ENCODE data around the gene KCNQ1OT1.

Gene KCNQ1OT1

DNA sequence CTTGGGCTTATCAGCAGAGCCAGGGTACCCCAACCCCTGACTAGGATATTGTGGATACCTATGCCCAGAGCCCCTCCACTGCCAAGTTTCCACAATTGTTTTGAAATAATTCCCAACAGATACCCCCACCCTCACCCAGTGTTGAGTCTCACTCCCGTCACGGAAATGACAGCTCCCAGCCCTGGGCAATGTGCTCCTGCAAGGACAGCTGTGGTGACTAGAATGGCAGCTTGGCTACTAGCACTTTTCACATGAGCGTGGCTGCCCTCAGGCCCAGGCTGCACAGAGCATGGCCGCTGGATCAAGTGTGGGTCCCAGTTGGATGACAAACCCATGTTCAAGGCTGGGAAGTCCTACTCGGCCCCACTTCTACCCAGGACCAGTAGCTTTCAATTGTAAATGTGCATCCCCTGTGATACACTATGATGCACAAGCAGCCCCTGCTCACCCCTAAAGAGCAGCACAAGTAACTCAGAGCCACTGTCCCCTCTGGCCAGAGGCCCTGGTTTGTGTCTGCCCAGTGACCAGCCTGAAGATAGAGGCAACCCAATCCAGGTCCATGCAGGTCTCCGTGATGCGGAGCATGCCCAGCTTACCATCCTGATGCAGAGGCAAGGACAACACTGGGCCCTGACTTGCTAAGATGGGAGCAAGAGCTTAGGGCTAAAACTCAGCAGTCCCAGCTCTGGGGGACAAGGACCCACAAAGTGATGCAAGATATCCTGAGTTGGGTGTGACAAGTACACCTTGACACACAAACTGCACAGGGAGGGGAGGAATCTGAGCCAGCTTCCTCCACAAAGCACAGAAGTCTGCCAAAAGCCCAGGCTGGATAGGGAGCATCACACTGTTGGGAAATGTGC is 13.2 kb downstream of the KCNQ1OT1 start:
- no peak for DNase-seq

DNA sequence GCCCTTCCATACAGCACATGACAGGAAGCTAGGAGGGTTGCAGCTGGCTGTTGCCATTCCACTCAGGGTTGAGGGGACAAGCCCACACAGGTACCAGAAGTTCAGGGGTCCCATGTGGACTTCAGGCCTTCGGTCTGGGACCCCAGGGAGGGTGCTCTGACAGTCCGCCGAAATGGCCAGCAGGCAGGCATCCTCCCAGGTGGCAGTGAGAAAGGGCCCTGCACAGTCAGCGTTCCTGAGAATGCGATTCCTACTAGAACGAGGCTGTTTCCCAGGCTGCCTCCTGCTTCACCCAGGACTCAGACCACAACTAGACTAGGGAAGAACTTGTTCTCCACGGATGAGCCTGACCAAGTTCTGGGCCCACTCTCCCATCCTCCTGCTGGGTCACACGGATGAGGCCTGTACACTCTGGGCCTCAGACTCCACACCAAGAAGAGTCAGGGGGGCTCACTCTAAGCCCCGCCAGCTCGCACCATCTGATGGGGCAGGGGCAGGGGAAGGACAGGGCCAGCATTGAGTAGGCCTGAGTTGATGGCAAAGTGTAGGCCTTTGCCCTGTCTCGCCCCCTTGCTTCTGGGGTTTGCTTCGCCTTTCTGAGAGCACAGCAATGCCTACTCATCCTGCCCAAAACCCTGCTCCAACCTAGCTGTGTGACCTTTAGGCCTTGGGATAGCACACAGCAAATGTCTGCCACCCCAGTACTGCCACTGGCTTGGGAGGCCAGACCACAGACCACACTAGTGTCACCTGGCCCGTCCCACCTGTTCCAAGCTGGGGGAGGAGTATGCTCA is 14.0 kb downstream of the KCNQ1OT1 start:
- no peak for DNase-seq

DNA sequence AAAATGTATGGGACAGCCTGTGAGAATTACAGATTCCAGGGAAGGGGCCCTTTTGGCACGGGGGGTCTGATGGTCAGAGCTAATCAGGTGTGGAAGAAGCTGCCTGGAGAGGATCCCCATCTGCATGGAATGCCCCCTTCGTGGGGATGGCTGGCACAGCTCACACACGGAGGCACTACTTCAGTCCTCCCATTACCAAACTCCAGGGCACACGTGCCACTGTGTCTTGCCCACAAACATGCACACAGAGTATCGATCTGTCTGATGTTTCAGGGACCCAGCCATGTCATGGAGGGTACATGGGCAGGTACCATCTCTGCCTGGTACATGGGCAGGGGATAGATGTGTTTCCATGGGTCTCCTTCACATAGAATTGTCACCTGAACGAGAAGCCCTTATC is 14.7 kb downstream of the KCNQ1OT1 start:
- no peak for DNase-seq

DNA sequence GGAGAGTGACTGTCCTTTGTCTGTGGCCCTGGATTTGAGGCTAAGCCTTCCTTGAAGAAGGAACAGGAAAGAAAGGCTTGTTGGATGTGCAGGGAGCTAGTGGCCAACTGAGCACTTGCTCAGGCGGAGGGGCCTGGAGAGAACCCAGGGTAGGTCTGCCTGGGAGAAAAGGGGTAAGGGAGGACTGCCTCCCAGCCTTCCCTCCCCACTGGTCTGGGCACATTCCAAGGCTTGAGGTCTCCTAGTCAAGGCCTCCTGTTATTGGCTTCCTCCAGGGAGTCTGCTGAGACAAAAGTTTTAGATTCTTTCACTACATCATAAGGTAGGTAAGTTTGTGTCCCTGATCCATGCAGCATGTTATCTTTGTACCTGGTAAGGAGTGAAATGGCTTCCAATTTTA is 15.2 kb downstream of the KCNQ1OT1 start:
- DNase-seq, result no peak

DNA sequence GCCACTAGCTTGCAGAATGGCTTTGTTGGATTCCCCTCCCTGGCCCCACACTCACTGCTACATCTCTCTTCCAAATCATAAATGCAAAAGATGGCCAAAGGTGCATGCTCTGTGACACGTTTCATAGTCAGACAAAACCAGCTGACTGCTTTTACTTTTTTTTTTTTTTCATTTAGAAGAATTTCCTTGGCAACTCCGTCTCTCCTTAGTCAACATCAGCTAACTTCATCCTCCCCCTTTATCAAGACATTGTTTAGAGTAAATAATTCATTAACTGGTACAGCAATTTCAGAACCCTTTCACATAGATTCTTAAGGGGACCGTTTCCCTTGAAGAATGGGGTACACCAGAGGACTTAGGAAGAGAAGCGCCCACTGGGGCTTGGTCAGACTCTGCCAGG is 16.0 kb downstream of the KCNQ1OT1 start:
- DNase-seq, result no peak

DNA sequence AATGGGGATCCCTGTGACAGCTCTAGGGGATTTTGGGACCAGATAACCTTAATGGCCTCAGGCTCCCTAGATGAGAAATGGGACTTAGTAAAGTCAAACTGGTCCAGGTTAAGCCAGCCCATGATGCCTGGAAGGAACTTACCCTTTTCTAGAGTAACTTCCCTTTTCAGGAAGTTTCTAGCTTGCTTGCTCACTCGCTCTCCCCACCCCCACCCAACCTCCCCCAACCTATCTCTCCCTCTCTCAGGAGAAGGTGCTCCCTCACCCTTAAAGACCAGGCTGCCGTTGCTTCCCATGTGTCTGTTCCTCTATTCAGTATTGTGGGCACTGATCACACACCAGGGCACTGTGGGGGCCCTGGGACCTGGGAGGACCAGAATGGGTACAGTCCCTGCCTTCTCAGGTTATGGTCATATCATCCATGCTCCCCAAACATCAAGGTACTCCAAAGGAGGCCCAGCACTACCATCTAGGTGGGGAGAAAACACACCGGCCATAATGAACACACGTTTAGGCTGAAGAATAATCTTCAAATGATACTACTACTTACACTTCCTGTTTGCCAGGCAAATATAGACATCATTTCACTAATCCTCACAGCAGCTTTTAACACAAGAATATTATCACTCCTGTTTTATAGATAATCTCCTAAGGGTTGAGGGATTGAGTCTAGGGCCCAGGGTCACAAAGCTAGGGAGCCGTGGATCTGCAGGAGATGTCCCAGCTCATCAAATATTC is 18.2 kb downstream of the KCNQ1OT1 start:
- DNase-seq, result no peak

DNA sequence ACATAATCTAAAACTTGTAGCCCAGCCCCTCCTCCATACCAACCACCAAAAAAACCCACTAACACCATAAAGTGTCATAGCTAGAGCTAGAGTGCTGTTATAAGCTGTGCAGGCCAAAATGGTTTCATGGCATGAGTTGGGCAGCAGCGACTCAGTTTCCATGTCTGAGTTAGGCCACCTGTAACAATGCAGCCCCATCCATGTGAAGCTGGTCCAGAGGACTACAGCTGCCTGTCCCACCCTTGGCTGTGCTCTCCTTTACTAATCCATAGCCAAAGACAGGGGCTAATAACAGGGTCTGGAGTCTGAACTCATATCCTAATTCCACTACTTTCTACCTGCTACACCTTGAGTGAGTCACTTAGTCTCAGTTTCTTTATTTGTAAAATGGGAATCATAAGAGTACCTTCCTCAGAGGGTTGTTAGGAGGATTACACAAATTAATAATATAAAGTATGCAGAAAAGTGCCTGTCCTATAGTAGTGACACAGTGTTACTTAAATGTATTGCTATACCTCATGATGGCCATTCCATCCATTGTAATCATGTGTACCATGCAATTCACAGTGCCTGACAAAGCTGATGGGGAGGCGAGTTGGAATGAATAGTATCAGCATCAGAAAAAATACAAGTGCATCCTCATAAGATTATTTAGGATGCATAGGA is 20.6 kb downstream of the KCNQ1OT1 start:
- DNase-seq, result no peak

DNA sequence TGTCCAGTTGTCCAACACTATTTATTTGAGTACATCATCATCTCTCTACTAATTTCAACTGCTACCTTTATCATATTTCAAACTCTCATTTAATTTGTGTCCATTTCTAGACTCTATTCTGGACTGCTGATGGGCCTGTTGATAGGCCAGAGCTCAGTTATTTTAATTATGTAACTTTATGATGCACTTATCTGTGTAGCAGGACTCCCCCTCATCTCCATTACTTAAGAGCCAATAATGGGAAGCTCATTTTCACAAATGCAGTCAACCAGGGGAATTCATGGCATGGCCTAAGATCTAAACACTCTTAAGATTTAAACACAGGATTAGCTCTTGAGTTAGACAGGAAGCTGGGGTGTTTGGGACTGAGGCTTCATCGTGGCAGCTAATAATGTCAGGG is 21.4 kb downstream of the KCNQ1OT1 start:
- no peak for DNase-seq

DNA sequence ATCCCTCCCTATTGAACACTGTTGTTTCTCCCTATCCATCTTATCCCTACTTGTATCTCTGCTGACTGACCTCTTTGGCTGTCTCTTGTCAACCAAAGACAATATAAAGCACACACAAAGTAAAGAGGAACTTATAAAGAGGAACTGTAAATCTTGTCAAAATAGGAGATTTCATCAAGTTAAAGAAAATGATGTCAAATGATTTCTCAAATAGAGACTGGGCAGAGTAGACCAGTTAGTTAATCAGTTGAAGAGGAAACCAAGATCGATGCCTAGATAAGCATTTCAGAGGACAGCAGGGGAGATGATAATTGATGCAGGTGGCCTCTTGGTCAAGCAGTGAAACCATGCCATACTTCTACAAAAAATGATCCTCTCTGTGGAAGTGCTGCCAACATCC is 22.7 kb downstream of the KCNQ1OT1 start:
- no peak for DNase-seq

DNA sequence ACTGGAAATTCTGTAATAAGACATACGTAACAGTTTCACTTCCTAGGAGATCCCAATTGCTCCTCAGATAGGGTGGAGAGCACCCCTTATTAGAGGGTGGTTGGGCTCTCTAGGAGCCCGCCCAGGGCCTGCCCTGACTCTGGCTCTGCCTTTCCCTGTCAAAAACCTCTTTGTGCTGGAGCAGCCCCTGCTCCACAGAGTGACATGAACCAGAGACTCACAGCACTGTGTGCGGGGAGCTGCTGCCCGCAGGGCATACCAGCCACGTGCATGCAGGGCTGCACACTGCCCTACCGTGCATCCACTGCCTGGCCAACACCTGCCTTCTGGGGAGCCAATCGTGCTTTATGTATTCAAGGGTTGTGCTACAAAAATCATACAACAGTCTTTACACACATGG is 24.3 kb downstream of the KCNQ1OT1 start:
- DNase-seq, result no peak

DNA sequence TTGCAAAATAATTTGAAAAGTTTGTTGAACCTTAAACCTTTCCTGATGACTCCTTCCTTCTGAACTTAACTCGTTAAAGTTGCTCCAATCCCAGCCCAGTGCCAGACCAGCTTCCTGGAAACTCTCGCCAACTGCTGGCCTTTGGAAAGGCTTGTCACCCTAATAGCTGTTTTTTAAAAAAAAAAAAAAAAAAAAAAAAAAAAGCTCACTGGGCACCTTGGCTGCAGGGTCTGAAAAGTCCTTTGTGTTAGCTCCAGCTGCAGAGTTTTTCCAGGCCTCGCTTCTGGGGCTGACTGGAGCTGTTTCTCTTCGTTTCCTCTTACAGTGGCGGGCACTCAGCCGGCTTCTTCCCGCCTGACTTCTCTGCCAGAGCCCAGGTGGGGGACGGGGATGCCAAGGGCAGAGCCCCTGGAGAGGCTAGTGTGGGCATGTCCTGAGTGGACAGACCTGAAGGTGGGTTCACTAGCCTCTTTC is 25.1 kb downstream of the KCNQ1OT1 start:
- no peak for DNase-seq

DNA sequence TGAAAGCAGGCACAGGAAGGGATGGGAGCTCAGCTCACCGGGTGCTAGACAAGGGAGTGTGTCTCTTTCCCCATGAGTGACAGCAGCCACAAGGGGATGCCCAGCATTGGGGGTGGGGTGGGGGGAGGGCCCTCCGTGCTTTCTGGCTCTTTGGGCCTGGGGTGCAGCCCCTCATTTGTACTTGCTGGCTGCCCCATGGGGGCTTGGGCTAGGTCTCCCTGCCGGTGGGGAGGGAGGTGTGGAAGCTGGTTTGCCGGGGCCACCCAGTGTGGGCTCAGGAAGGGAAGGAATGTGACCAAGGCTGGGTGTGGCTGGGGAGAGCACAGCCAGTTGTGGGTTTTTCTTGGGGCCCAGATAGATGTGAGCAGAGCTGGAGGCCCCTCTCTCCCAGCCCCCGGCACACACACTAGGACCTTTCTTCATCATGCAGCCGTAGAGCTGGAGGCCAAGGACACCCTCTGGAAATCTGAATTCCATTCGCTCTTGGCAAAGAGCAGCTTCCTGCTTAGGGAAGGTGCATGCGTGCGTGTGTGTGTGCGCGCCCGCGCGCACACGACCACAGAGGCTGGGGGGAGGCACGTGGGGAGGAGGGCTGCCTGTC is 25.8 kb downstream of the KCNQ1OT1 start:
- peak; percentile 22 for DNase-seq

DNA sequence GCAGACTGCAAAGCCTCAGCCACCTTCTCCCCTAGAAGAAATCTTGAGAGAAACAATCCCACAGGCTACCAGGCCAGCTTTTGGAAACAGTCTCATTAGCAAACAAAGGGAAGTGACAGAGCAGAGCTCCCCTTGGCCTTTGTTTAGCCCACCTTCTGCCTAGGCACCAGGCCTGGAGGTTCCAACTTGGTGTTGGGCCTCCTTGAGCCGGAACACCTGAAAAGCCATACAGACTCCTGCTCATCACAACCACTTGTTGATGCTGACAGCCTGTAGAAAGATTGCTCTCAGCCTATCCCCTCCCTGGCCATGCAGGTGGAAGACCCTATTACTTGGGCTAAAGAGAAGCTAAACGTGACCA is 26.6 kb downstream of the KCNQ1OT1 start:
- no peak for DNase-seq

DNA sequence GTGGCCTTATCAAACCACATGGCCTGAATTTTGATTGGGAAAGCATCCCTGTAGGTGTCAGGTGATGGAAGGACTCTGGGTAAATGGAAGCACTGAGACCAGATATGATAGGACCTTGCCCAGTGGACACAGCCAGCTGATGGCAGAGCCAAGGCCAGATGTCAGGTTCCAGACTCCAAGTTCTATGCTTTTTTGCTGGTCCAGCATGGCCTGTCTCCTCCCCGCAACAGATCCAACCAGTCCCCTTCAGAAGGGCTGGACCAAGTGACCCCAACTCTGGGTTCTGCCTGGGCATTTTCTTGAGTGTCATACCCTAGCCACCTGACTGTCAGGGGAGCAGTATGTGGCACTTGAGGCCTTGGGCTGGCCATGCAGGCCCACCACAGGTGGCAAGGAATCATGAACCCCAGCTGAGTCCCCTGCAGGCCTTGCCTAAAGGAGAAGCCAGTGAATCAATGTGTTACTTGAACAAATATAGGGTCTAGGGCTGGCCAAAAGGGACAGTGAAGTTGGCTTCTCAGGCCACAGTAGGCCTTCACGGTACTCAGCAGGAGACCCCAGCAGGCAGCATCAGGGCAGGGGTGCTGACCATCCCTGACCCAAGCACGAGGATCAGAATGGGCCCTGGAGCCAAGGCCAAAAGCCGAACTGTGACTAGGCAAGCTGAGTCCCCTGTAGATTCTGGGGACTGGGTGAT is 27.1 kb downstream of the KCNQ1OT1 start:
- no peak for DNase-seq

DNA sequence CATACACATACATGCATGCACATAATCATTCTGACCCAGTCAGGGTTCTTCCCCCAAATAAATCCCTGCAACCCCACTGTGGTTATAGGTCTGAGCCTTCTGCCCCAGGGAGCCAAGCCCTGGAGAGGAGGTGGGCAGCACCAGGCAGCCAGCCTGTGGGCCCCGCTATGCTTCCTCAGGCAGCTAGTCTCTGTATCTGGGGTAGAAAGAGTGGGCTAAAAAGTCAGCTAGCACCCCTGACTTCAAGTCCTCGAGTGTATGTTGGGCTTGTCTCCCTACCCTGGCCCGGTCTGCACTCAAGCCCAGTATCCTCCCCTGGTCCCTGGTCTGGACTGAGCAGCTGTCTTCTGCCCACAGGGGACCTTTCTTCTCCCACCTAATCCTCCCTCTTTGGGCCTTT is 28.0 kb downstream of the KCNQ1OT1 start:
- DNase-seq, result no peak

DNA sequence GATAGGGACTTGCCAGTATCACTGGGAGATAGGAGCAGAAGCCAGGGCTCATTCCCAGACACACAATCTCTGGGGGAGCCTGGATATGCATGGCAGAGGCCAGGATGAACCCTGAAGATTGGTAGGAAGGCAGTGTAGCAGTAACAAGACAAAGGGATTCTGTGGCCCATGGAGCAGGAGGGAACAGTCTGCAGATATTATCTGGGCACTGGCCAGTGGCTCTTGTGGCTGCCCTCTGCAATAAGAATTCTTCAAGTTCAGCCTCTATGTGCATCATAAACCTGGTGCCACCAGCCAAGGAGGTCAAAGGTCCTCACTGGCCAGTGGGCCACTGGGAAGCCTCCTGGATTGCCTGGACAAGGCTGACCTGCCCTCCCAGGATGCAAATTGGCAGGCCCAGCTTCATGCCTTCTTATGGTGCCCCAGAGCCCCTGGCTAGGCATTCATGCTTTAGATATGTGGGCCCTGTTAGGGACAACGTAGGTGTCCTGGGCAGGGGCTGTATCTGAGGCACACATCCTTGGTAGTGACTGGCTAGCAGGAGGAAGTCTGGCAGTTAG is 29.2 kb downstream of the KCNQ1OT1 start:
- no peak for DNase-seq

DNA sequence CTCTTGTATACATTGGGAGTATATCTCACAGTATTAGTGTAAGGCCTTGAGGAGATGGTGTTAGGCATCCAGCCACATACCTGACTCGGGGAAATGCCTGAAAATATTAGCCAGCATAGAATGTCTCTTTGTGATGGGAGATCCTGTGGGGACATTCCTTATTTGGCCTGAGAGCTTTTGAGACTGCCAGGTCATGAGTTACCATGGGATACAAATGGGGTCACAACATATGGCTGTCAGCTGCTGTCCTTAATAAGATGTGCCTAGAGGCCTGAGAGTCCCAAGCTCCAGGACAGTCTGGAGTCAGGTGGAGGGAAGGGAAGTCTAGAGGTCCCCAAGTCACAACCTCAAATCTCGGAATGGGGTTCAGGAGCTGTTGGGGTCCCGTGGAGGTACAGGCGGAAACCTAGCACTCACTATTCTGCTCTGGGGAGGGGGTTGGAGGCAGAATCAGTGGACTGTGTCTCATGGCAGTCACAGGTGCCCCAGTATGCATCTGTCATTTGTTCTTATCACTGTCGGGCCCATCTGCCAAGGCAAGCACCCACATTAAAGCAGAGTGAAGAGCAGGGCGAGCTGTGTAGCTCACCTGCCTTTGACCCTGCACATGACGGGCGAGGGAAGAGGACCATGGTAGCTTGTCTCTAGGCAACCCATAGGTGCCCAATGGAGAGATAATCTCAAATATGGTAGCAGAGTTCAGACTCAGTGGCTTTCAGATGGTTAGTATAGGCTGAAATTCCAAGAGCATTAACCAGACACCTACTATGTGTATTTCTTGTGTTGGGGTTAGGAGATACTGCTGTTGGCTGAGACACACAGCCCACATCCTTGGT is 29.9 kb downstream of the KCNQ1OT1 start:
- no peak for DNase-seq

DNA sequence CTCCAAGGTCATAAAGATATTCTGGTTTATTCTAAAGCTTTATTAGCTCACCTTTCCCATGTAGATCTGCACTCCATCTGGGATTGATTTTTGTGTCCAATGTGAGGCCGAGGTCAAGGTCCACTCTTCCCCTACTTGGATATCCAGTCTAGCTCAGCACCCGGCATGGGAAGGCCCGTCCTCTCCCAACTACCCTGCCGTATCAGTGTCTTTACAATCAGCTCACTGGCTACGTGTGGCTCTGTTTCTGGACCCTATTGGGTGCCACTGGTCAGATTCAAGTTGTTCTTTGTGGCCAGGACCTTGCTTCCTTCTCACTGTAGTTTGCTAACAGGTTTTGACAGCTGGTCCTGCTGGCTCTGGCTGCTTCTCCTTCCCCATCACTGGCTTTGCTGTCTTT is 30.9 kb downstream of the KCNQ1OT1 start:
- DNase-seq, result no peak

DNA sequence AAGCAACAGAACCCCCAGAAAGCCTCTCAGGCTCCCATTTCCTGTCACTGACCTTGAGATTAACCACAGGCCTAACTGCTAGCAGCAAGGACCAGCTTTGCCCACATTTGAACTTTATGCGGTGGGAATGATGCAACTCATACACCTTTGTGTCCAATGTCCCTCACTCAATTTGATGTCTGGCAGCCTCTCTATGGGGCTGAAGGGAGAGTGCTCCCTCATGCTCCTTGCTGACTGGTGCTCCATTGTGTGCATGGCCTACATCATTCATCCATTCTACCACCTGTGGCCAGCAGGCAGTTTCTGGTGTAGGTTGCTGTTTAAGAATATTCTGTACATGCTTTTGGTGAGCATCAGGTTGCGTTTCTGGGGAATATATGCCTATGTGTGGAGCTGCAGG is 31.9 kb downstream of the KCNQ1OT1 start:
- no peak for DNase-seq

Measured in fibroblast of skin of scalp (primary cell).